Mammary epithelial cell (primary cell): ENCODE measurements around the gene PIK3R1.

Experiments
- CTCF ChIP-seq, 2 donors: IDR thresholded peaks in 1 of 2; conservative IDR thresholded peaks in 1 of 2; 2 replicates each; pipeline ENCODE4 v1.5.1; 2011 to 2012; ENCODE audit warnings: inconsistent platforms in 2 of 2, low read length in 2 of 2, mild to moderate bottlenecking in 2 of 2, control low read depth in 1 of 2, low read depth in 1 of 2; ENCODE audit not compliant: insufficient read depth in 1 of 2; ENCODE audit errors: extremely low read depth in 1 of 2
- EZH2 ChIP-seq: IDR thresholded peaks from 2 replicates; pipeline ENCODE4 v1.6.1; 2012; ENCODE audit warnings: low read length, inconsistent platforms, borderline replicate concordance

DNA sequence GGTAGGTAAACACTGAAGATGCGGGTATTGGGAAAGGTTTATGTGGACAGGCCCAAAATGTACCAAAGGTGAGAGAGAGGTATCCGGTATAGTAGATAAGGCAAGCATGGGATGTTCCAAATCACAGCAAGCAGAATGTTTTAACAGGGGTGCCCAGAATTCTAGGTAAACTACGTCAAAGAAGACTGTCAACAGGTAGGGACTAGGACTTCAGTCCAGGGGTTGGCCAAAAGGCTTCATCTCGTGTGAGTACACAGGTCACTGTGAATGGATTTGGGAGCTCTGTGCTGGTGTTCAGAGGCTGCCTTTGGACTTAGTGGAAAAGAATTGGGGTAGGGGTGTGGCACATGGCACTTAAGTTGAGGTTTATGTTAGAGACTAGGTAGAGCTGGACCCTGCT is 66.4 kb downstream of the PIK3R1 start:
- TF ChIP-seq CTCF (conservative IDR thresholded peaks at IDR 0.05 in 1 of 2, IDR thresholded peaks at IDR 0.05 in 1 of 2; ENCODE audit: extremely low read depth in 1 of 2, insufficient read depth in 1 of 2, low read depth in 1 of 2, low read length in 2 of 2) = no peak
- no peak for TF ChIP-seq EZH2
